GM12801 (cell line): ENCODE measurements around the gene MKRN1.

ENCODE experiments used
- TF ChIP-seq, protein P1 (sequence below): IDR thresholded peaks from one replicate; pipeline ENCODE4 v1.5.1; 2011; ENCODE audit warnings: control low read depth; ENCODE audit not compliant: insufficient read length; ENCODE audit errors: extremely low read depth

The MKRN1 gene

DNA sequence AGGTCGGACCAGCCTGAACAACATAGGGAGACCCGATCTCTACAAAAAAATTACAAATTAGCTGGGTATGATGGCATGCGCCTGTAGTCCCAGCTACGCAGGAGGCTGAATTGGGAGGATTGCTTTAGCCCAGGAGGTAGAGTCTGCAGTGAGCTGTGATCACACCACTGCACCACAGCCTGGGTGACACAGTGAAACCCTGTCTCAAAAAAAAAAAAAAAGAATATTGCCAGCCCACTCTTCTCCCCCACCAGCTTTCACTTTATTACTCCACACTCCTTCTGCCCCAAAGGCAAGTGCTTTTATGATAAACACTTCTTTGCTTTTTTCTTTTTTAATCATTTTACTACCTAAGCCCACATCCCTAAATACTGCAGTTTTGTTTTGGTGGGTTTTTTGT, 60.7 kb downstream of the MKRN1 start:
- TF ChIP-seq, protein P1, sequence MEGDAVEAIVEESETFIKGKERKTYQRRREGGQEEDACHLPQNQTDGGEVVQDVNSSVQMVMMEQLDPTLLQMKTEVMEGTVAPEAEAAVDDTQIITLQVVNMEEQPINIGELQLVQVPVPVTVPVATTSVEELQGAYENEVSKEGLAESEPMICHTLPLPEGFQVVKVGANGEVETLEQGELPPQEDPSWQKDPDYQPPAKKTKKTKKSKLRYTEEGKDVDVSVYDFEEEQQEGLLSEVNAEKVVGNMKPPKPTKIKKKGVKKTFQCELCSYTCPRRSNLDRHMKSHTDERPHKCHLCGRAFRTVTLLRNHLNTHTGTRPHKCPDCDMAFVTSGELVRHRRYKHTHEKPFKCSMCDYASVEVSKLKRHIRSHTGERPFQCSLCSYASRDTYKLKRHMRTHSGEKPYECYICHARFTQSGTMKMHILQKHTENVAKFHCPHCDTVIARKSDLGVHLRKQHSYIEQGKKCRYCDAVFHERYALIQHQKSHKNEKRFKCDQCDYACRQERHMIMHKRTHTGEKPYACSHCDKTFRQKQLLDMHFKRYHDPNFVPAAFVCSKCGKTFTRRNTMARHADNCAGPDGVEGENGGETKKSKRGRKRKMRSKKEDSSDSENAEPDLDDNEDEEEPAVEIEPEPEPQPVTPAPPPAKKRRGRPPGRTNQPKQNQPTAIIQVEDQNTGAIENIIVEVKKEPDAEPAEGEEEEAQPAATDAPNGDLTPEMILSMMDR: no peak

DNA sequence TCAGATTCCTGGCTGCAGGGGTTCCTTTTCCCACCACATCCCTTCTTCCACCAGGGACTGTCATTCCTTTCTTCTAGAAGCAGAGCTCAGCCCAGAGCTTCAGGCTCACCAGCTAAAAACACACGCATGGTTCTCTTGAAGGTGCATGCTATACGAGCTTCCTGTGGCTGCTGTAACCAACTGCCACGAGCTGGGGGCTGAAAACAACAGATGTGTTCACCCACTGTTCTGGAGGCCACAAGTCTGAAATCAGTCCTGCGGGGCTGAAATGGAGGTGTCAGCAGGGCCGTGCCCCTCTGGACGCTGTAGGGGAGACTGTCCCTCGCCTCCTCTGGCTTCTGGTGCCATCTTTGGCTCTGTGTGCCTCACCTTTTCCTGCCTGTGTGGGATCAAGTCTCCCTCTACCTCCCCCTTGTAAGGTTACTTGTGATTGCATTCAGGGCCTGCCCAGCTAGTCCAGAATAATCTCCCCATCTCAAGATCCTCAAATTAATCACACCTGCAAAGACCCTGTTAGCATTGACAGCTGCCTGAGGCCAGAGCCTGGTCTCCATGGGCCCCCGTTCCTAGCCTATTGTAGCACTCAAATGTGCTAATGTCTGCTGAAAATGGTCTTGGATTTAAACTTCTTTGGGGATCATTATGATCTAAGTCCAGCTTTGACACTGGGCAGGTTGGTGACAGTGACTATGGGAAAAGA, 61.7 kb downstream of the MKRN1 start:
- TF ChIP-seq, protein P1: no peak

DNA sequence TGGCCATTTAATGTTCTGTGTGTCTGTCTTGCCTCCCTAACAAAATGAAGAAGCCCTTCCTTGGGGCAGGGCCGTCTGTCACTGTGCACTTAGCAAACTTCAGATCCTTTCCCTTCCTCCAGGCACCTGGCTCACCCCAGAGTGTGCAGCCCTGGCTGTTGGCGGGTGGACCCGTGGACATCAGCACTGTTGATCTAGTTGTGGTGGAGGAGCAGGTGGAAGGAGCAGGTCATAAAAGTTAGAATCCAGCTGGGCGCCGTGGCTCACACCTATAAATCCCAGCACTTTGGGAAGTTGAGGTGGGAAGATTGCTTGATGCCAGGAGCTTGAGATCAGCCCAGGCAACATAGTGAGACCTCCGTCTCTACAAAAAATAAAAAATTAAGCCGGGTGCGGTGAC, 62.7 kb downstream of the MKRN1 start:
- TF ChIP-seq, protein P1: no peak

DNA sequence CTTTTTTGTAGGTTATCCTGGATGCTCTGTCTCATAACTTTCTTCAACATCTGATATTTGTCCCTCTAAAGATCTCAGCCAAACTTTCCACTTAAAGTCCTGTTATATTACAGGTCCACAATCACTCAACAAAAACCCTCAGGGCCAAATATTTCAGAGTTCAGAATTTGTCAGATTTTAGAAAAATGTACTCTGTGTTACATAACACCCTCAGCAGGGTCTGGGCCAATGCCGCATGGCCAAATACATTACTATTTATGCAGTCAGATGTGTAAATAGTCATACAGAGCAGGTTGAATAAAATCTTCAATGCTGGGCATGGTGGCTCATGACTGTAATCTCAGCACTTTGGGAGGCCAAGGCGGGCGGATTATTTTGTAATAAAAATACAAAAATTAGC, 63.9 kb downstream of the MKRN1 start:
- TF ChIP-seq, protein P1: no peak

DNA sequence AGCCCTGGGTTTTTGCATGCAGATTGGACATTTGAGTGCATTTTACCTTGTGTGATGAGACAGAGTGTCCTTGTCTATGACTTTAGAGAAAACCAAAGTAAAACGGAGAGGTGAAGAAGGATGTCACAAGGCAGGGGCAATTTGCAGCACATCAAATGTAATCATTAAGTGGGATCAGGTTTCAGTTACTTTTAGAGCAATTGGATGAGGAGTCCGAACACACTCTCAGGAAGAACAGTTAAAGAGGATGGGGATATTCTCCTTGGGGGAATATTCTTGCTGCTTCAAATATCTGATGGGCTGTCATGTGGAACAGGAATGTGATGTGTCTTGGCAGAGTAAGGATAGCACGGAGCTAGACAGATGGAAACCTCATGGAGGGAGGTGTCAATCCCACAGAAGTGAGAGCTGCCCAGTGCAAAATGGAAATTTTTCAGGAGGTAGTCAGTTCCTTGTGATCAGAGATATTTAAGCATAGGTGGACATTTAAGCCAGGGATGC, 74.7 kb downstream of the MKRN1 start:
- TF ChIP-seq, protein P1: no peak

DNA sequence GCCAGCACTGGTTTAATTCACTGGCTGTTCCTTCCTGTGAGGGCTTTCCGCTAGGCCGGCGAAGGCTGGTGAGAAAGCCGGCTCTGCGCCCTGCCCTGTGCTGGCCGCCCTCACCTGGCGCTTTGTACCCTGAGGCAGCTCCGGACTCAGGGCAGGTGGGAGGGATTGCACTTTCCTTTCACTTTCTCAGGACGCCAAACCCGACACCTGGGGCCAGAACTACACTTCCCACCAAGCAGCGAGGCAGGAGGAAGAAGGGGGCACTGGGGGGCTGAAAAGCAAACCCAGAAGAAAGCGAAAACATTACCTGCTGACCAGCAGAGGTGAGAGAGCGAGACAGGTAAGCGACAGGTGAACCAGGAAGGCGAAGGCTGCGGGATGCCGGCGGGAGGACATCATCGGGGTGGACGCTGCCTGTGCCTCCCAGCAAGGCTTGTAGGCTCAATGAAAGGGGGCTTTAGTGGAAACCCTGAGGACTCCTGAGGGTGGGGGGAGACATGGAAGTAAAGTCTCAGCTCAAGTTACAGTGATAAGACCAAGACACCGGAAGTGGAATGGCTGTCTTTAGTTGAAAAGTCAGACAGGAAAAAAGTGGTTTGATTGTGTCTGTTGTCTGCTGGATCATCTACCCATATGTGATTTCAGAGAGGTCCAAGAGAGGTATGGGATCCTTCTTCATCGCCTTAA, 75.3 kb downstream of the MKRN1 start, which contains the start of gene RAB19:
TSS of gene RAB19 (plus strand) at position 181 of the 687 bp plus-strand sequence. CDS start 3,589 bp downstream, outside the sequence.
- TF ChIP-seq, protein P1: no peak
